HuH-7.5 (cell line): ENCODE data around the gene SPIRE1.

Experiments used
- DNase-seq: peaks from one replicate; pipeline ENCODE4 v3.0.0; 2011; ENCODE audit warnings: low spot score

The SPIRE1 gene

DNA sequence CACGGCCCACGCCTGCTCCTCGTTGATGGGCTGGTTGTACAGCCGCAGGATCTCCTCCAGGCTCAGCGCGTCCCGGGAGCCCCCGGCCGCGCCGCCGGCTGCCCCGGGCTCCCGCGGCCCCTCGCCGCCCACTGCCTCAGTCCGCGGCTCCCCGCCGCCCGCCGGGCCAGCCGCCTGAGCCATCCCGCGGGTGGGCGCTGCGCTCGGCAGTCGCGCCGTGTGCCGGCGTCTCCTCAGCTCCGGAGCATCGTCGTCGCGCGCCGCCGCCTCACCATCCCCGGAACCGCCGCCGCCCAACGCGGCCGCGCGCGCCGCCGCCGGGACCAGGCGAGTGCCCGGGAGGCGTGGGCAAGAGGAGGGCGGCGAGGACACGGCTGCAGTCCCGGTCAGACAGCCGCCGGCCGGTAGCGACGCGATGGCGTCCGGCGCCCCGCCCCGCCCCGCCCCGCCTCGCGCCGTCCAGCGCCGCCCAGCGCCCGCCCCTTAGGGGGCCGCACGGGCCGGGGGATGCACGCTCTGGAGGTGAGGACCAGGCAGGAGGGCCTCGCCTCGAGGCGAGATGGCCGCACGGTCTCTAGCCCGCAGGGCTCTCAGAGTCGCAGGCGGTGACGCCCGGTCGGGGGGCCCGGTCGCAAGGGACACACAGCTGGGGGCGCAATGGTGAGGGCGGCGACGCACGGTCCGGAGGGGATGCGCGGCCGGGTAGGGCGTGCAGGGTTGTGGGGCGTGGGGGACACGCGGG lies at the start of gene SPIRE1:
SPIRE1 (minus strand) TSS at position 424 of the 742 bp plus-strand sequence; CDS start at position 183, 241 bp downstream.
- peak; percentile 86 for DNase-seq

DNA sequence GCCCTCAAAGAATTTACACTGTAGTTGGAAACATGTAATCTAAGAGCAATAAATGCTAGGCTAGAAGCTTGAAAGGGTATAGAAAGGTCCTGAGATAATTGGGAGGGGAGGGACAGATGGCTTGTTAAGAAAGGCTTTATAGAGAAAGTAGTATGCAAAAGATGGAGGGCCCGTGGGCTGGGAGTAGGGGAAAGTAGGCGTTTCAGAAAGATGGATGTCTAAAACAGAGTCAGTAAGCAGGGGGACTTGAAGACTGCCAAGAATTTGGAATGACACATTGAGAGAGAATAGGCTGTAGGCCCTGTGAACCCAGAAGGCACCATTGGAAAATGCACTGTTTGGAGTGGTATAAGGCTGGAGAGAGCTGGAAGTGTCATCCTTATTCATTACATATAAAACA lies 45.8 kb upstream of the SPIRE1 start:
- DNase-seq, result no peak

DNA sequence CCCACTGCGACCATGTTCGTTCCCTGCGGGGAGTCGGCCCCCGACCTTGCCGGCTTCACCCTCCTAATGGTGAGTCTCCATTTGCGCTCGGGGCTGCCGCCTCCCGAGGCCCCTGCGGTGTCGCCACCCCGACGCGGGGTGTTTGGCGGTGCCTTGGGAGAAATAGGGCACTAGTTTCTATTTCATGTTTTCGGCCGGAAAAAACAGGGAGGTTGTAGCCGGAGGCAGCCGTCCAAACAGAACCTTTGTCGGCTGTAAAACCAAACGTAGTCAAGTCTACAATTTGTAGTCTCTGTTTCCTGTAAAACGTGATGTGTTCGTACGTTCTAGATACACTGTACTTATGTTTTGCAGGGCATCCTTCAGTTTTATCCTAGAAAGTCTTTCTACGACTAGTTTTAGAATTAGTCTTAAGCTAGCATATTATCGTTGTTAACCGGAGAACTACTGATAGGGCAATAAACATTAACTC lies 45.2 kb upstream of the SPIRE1 start:
- no peak for DNase-seq

DNA sequence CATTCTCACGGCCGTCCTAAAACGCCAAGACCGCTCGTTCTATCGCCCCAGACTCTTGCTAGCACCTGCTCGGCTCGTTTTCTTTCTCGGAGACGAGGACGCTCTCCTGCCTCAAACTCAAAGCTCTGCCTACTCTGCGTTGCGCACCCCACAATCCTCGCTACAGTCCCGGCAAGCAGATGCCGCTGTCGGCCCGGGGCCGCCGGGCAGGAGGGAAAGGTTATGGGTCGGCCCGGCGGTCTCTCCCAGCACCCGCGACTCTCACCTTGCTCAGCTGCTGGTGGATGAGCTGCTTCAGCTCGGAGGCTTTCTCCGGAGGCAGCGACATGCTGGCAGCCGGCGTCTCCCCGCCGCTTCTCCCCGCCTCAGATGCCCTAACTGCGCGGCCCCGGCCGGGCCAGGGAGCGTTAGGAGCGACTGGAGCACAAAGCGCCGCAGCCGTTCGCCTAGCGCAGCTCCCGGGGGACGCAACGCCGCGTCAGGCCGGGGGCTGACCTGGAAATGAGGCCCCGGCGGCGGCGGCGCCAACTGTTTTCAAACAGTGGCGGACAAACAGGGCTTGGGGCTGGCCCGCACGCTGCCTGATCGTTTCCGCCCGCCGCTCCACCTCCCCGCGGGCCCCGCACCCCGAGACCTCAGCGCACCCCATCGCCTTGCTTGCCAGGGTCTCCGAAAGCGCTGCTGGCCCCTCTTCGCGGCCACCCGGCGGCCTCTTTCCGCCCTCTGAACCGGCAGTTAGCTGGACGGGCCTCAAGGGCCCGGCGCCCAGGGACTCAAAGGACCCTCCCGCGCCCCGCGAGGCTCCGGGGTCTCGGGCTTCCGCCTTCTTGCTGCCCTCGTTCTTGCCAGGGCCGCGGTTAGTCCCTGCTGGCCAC lies 44.6 kb upstream of the SPIRE1 start, which contains the start of the genes CEP76 and PSMG2:
CEP76 (minus strand) TSS at position 503 of the 875 bp plus-strand sequence; CDS start at position 328, 175 bp downstream.
PSMG2 (plus strand) TSS at position 822 of the 875 bp plus-strand sequence. CDS start 66 bp downstream, outside the sequence.
- peak; percentile 96 for DNase-seq

DNA sequence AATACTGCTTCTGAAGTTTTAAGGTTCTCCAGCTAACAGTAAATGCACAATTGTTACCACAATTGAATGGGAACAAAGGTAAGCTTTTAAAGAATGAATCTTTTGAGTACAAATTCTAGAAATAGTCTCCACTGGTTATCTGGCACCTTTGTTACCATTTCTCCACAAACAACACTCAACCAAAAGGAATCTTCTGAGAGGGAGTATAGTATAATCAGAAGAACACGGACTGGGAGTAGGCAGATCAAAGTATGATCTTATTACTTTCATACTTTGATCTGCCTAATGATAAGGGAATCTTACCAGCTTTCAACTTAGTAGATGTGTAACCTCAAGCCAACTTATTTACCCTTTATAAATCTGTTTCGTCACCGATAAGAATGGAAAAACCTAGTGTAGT lies 43.3 kb upstream of the SPIRE1 start:
- no peak for DNase-seq

DNA sequence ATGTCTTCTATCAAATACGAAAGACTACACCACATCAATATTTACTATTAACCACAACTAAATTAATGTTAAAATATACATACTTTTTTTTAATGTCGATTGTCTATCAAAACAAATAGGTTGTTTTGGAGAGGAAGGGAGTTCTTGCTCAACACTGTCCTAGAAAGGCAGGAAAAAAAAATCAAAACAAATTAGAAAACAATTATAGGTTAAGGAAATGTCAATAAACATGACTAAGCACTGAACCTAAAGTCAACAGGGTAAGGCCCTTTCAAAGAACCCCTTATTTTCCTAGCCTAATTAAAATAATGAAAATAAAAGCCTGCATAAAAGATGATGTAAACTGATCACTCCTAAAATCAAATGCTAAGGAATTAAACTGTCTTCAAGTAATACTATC lies 41.8 kb upstream of the SPIRE1 start:
- no peak for DNase-seq

DNA sequence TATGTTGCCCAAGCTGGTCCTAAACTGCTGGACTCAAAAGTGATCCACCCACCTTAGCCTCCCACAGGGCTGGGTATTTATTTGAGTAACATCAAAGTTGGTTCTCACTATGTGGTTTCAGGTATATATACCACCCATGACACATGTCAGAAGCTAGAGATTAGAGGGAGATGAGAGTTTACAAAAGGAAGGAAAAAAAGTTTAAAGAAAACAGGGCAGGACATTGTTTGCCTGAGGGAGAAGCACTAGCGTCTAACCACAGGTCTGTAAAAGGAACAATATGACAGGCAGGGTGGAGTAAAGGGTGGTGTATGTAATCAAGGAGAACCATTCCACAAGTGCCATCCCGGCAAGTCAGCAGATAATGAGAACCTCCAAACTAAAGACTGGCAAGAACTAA lies 36.1 kb upstream of the SPIRE1 start:
- no peak for DNase-seq

DNA sequence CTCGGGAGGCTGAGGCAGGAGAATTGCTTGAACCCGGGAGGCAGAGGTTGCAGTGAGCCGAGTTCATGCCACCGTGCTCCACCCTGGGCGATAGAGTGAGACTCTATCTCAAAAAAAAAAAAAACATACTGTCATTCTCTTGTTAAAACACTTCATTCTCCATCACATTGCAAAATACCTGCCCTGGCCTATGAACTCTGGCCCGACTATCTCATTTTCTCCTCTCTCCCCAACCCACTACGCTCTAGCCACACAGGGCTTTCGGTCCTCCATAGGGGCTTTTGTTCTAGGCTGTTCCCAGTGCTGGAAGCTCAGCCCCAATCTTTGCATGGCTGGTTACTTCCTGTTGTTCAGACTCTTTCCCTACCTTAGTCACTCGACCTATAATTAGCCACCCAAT lies 34.3 kb upstream of the SPIRE1 start:
- no peak for DNase-seq

DNA sequence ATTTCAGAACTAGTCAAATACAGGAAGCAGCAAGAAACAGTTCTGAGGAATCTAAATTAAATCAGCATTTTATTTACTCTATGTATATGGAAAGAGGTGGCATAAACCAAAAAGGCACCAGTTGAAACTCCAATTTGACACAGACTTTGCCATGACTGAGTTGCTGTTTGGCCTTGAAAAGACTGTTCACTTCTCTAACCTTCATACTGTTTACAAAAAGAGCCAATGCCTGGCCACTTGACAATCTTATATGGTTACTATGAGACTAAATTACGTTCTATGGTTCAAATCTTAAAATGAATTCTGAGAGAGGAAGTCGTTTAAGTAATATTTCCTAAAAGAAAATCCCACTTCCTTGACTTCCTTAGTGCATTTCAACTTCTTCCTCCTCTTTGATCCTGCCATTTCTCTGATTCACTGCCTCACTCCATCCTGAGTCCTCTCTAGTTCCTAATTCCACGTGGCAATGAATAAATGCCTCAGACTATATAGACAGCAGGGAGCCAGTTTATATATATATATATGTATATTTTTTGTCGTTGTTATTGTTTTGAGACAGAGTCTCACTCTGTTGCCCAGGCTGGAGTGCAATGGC lies 31.4 kb upstream of the SPIRE1 start:
- DNase-seq, result no peak

DNA sequence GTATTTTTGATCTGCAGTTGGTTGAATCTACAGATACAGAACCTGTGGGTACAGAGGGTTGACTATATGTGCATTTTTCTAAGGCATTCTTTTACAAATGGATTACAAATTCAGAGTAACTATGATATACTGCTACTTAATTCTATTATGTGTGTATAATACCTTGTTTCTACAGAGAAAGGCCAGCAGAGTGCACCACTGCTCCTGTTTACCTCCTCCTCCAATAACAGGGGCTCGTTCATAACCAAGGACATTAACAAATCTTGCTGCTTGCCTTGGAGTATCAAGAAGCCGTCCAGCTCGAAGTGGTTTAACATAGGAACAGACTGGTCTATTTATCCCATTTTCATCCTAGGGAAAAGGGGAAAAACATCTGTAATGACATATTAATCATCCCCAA lies 28.2 kb upstream of the SPIRE1 start:
- DNase-seq, result no peak

DNA sequence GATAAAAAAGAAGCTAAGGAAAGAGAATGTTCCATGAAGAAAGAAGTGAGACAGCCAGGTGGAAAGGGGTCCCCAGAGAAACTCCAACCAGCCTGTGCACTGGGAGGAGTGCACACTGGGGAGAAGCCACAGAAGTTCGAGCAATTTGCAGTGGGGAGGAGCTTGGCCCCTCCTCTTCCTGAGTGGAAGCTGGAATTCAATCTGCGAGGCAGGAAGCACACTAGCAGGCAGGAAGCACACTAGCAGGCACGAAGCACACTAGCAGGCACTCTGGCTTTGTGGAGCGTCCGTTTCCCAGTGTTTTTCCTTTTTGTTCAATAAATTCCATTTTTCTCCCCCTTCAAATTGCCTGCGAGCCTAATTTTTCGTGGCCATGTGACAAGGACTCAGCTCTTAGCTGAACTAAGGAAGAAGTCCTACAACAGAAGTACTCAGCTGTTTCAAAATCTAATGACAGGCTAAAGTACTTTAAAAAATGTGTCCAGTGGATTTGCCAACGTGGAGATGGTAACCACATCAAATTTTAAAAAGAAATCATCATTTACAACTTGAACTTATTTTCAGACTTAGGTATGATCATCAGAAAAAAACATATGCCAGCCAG lies 21.4 kb upstream of the SPIRE1 start:
- no peak for DNase-seq

DNA sequence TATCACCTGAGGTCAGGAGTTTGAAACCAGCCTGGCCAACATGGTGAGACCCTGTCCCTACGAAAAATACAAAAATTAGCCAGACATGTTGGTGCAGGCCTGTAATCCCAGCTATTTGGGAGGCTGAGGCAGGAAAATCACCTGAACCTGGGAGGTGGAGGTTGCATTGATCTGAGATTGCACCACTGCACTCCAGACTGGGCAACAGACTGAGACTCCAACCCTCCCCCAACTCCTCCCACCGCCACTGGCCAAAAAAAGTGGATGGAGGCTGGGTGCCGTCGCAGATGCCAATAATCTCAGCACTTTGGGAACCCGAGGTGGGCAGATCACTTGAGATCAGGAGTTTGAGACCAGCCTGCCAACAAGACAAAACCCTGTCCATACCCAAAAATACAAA lies 10.1 kb upstream of the SPIRE1 start:
- no peak for DNase-seq

DNA sequence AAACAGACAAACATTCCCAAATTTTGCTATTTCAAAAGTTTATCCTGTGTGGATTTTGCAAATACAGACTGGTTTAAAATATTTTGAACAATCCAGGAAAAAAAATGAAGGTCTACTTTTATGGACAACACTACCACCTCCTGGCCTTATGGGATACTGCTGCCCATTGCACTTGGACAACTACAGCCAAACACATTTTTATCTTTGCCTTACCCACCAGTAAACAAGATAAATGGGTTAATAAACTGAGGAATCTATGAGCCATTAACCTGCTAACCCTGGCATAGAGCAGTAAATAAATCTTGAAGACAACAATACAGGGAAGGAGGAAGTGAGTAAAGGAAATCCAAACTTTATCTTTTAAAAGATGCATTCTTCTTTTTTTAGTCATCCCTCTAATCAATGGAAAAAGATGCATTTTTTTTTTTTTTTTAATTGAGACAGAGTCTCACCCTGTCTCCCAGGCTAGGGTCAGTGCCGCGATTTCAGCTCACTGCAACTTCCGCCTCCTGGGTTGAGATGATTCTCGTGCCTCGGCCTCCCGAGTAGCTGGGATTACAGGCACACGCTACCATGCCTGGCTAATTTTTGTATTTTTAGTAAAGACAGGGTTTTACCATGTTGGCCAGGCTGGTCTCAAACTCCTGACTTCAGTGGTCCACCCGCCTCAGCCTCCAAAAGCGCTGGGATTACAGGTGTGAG lies 2.1 kb upstream of the SPIRE1 start:
- DNase-seq, result peak; percentile 66

DNA sequence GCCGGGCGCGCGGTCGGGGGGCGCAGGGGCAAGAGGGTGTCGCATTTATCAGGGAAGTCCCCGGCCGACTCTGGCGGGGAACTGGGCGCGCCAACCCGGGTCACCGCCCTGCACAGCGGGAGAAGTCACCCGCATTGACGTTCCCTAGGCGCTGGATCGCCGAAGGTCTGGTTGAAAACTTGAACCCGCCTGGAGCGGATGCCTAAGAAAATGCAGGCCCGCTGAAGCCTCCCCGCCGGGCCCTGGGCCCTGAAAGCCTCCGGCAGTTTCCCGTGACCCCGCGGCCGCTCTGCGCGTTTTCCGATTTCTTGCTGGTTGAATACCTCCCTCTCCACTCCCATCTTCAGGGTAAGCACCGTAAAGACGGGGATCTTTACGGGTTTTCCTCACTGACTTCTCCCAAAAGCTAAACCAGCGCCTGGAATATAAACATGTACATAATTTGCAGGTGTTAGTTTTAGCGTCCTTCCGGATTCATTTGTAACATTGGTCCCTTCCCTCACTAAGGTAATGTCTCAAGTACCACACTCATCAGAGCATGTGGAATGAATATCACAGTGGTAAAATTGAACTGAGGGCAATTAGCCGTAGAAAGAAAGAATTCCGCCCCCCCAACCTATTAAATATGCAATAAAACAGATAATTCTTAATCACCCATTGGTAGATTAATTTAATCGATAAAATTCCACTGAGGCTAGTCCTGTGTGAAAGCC lies 675 bp upstream of the SPIRE1 start:
- DNase-seq, result no peak

DNA sequence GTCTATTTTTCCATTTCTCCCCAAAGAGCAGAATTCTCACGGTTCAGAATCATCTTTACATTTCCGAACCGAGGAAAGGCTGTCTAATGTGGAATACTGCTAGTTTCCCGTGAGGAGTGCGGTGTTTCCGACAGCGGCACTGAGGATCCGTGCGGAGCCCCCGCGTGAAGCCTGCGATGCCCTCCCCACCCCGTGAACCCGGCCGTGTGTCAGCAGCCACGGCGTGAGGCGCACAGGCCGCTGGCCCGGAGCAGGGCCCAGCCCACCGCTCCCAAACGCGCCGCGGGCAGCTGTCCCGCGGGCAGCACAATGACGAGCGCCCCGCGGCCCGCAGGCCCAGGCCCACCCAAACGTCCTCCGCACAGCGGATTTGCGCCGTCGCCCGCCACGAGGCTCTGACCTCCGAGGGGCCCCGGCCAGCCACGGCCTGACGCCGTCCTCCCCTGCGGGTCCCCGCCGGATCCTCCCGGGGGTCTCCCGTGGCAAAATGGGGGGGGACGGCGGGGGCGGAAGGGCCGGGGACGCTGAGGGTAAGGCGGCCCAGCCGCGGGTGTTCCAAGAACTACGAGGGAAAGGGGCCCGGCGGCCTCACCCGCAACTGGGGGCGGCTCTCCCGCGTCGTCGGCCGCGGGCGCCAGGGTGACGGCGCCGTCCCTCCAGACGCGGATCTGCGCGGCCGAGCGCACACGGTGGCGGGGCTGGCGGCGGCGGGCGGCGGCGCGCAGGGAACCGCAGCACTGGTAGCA lies 796 bp downstream of the SPIRE1 start:
- peak; percentile 68 for DNase-seq

DNA sequence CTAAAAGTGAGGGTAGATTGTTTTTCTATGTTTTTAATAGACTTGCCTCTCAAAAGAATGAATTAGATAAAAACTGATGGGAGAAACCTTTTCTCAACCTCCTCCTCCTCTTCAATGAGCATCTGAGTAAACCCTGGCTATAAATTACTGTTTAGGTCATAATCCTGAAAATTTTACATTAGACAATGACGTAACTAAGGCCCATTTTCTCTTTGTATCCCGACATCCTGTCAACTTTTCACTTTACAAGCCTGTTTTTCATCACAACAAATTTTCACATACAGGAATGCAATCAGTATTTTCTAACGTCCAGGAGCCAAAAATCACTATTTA lies 1.3 kb downstream of the SPIRE1 start:
- DNase-seq, result peak; percentile 32

DNA sequence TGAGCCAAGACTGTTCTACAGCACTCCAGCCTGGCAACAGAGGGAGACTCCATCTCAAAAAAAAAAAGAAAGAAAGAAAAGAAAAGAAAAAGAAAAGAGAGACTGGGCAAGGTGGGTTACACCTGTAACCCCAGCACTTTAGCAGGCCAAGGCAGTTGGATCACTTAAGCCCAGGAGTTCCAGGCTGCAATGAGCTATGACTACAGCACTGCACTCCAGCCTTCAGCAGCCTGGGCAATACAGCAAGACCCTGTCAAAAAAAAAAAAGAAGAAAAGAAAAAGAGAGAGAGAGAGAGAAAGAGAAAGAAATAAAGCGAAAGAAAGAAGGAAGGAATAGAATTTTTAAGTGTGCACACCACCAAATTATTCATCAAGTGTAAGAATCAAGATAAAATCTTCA lies 2.9 kb downstream of the SPIRE1 start:
- no peak for DNase-seq

DNA sequence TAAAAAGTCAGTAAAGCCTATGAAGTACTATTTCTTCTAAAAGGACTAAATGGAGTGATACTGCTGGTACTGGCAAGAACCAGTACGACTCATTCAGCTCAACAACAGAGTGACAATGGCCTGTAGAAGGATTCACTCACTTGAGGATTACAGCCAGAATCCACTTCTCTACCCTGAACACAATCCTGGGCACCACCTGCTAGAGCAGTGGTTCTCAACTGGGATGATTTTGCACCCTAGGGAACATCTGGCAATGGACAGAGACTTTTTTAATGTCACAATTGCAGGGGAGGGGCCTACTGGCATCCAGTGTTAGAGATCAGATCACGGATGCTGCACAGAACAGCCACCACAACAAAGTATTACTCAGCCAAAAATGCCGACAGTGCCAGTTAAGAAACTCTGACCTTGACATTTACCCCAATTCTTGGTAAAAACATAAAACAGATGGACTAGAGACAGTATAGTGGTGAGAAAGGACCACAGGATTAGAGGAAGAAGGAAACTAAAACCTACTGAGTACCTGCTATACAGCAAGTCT lies 5.0 kb downstream of the SPIRE1 start:
- no peak for DNase-seq

DNA sequence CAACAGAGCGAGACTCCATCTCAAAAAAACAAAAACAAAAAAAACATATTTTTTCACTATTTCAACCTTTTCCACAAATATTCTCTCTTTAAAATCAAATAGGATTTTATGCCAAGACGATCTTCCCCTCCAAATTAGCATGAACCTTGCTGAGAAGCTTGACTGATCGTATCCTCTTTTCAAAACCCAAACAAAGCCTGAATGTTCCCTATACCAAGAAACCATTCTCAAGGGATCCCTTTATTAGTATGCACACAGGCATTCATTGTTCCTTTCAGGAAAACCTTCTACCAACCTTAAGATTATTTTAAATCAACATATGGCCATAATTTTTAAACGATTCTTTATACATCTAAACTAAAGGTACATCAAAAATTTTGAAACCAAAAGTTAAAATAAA lies 6.3 kb downstream of the SPIRE1 start:
- DNase-seq, result no peak

DNA sequence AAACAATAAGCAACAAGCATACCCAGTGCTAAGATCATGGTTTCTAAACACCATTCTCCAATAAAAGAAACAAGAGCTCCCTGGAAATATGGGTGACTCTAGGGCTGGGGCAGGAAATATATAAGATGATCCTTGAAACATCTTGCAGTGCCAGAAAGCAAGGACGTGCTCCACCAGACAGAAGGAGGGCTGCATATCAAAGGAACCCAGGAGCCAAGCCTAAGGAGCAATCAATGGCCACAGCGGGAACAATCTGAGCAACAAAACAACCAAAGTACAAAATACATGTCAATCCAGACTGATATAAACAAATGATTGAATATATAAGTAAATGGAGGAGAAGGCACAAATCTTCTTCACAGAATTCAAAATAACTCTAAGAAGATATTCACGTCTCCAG lies 10.1 kb downstream of the SPIRE1 start:
- no peak for DNase-seq
